ENCODE data around the gene NLRP1.

The NLRP1 gene

DNA sequence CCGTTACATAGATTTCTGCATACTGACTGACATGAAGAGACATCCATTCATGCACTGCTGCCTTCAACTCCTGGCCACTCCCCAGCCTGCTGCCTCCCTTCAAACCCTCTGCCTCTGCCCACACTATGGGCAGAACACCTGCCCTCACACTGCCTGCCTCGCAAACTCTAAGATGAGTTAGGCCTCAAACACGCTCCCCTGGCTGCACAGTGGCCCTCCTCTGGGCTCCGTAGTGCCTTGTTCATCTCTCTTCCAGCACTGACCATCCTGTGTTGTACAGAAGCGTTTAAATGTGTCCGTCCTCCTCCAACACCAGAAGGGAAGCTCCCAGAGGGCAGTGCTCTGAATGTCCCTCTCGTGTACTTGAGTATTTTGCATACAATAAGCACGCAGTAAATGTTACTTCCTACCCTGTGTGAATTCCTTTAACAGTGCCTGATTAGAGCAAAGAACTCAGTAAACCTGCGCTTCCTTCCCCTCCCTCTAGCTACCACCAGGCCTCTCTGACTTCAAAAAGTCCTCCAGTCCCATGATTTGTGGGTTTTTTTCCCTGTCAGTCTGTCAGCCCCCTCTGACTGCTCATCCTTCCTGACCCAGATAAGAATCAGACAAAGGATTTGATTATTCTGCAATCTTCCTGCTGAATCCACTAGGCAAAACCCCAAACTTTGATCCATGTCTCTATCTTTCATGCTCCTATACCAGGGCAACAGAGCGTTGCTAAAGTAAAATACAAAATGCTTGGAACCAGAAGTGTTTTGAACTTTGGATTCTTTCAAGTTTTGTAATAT, 119.4 kb downstream of the NLRP1 start:
- H3K4me3 ChIP-seq (replicated peaks; ENCODE audit: low read depth, low read length) = no peak overlapping the region
- DNase-seq (ENCODE audit: low read depth) = no peak
- TF ChIP-seq, protein P1, sequence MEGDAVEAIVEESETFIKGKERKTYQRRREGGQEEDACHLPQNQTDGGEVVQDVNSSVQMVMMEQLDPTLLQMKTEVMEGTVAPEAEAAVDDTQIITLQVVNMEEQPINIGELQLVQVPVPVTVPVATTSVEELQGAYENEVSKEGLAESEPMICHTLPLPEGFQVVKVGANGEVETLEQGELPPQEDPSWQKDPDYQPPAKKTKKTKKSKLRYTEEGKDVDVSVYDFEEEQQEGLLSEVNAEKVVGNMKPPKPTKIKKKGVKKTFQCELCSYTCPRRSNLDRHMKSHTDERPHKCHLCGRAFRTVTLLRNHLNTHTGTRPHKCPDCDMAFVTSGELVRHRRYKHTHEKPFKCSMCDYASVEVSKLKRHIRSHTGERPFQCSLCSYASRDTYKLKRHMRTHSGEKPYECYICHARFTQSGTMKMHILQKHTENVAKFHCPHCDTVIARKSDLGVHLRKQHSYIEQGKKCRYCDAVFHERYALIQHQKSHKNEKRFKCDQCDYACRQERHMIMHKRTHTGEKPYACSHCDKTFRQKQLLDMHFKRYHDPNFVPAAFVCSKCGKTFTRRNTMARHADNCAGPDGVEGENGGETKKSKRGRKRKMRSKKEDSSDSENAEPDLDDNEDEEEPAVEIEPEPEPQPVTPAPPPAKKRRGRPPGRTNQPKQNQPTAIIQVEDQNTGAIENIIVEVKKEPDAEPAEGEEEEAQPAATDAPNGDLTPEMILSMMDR (IDR thresholded peaks at IDR 0.05; ENCODE audit: low read length, missing control alignments) = no peak
